HepG2 (cell line): ENCODE measurements around the gene TSPYL1. TPM values are rescaled to one million over a fixed set of nuclear protein-coding genes. Genes with fewer than 3 reads are reported as not detected.

Experiments used
- ATAC-seq: fragments of 200-7000 bp; cut with Tn5 transposase; 3 replicates; pipeline ENCODE4 v1.9.1; 2020; ENCODE audit warnings: mild to moderate bottlenecking, moderate library complexity
- BruUV-seq: library from RNA; stranded (reverse); fragments of 400-500 nt; replicated peaks from 2 replicates; lab custom pipeline; 2021; lab: Mats Ljungman, UMichigan
- CTCF ChIA-PET: fragments of 300-600 bp; formaldehyde crosslinking; extraction: SDS; loops from one replicate; lab custom pipeline; 2021; ENCODE audit warnings: low total read pairs, inconsistent platforms, low intra/inter-chr PET ratio; lab: Yijun Ruan, JAX
- POLR2A ChIA-PET: fragments of 350-600 bp; sonication (Branson Sonifier 250); formaldehyde crosslinking; loops from one replicate; lab custom pipeline; 2020; ENCODE audit warnings: antibody characterized with exemption, inconsistent platforms; lab: Yijun Ruan, JAX
- DNase-seq: peaks from one replicate; pipeline ENCODE4 v3.0.0-alpha.2; 2015; ENCODE audit warnings: low spot score
- FAIRE-seq: peaks from 3 replicates; lab custom pipeline; 2011; peaks lifted over from hg19 to GRCh38; lab: Jason Lieb, UNC
- H2AFZ ChIP-seq: one replicate; pipeline ENCODE4 v1.6.1; 2011; ENCODE audit warnings: low read length, inconsistent platforms
- H3K27ac ChIP-seq: fragments of 300-600 bp; 3 replicates; pipeline ENCODE4 v1.8.0; 2011; ENCODE audit warnings: mixed run types, mild to moderate bottlenecking, mixed read lengths, low read length, inconsistent platforms; ENCODE audit not compliant: insufficient read depth; ENCODE audit errors: extremely low read length
- H3K27me3 ChIP-seq, 2 experiments: fragments of 200-600 bp in 1 of 2; 2 replicates in 1 of 2; 3 replicates in 1 of 2; pipeline versions ENCODE4 v1.6.0 to v1.8.0; 2011; ENCODE audit warnings: low read length in 2 of 2, mild to moderate bottlenecking in 2 of 2, moderate library complexity in 2 of 2, inconsistent platforms in 1 of 2; ENCODE audit not compliant: insufficient read depth in 2 of 2, control insufficient read depth in 1 of 2
- H3K36me3 ChIP-seq, 2 experiments: fragments of 200-600 bp in 1 of 2; replicated peaks in 1 of 2; 2 replicates in 1 of 2; 3 replicates in 1 of 2; pipeline versions ENCODE4 v1.5.1 to v1.8.0; 2011; ENCODE audit warnings: low read length in 2 of 2, inconsistent platforms in 1 of 2; ENCODE audit not compliant: insufficient read depth in 2 of 2, control insufficient read depth in 1 of 2
- H3K4me1 ChIP-seq: 2 replicates; pipeline ENCODE4 v1.5.1; 2012; ENCODE audit warnings: low read length, inconsistent platforms; ENCODE audit not compliant: insufficient read depth
- H3K4me2 ChIP-seq: 2 replicates; pipeline ENCODE4 v1.6.0; 2011; ENCODE audit warnings: low read depth, low read length, inconsistent platforms
- H3K4me3 ChIP-seq, 3 experiments: fragments of 200-600 bp in 1 of 3; sonication (generic), shearing (Covaris generic) in 1 of 3; replicated peaks in 1 of 3; 2 replicates each; pipeline ENCODE4 v1.5.1; 2011 to 2016; ENCODE audit warnings: low read length in 3 of 3, inconsistent platforms in 2 of 3, low read depth in 2 of 3, mild to moderate bottlenecking in 2 of 3, control low read depth in 1 of 3, mixed read lengths in 1 of 3; ENCODE audit not compliant: insufficient read depth in 1 of 3
- H3K79me2 ChIP-seq: one replicate; pipeline ENCODE4 v1.6.1; 2011; ENCODE audit warnings: low read length, inconsistent platforms; ENCODE audit not compliant: insufficient read depth
- H3K9ac ChIP-seq: 2 replicates; pipeline ENCODE4 v1.6.0; 2011; ENCODE audit warnings: mild to moderate bottlenecking, low read depth, low read length, inconsistent platforms; ENCODE audit not compliant: insufficient read depth
- H3K9me3 ChIP-seq: 2 replicates; pipeline ENCODE4 v1.5.1; 2012; ENCODE audit warnings: mild to moderate bottlenecking, low read length
- H4K20me1 ChIP-seq: 2 replicates; pipeline ENCODE4 v1.6.0; 2011; ENCODE audit warnings: inconsistent platforms, mild to moderate bottlenecking, low read length, moderate library complexity; ENCODE audit not compliant: insufficient read depth
- CBFB ChIP-seq: sonication (generic); formaldehyde crosslinking; IDR thresholded peaks from 2 replicates; pipeline ENCODE4 v1.4.0; 2020; ENCODE audit warnings: missing genetic modification reagents
- MNT ChIP-seq: fragments of 450-650 bp; IDR thresholded peaks from 2 replicates; pipeline ENCODE4 v1.6.1; 2016
- NFE2L1 ChIP-seq: sonication (generic); formaldehyde crosslinking; IDR thresholded peaks from 2 replicates; pipeline ENCODE4 v1.4.0; 2020; ENCODE audit warnings: missing genetic modification reagents, mild to moderate bottlenecking, borderline replicate concordance
- SNAPC5 ChIP-seq: sonication (generic); formaldehyde crosslinking; IDR thresholded peaks from 2 replicates; pipeline ENCODE4 v1.8.1; 2023; ENCODE audit warnings: mild to moderate bottlenecking, missing genetic modification reagents, borderline replicate concordance
- TERF1 ChIP-seq: sonication (generic); formaldehyde crosslinking; IDR thresholded peaks from 2 replicates; pipeline ENCODE4 v1.8.0; 2022; ENCODE audit warnings: mild to moderate bottlenecking, missing genetic modification reagents, moderate library complexity
- ZNF672 ChIP-seq: sonication (generic); formaldehyde crosslinking; IDR thresholded peaks from 2 replicates; pipeline ENCODE4 v1.8.1; 2022; ENCODE audit warnings: missing genetic modification reagents
- ZSCAN29 ChIP-seq: sonication (generic); formaldehyde crosslinking; conservative IDR thresholded peaks from 2 replicates; pipeline ENCODE4 v1.4.0; 2020; ENCODE audit warnings: mild to moderate bottlenecking, missing genetic modification reagents
- WGBS: methylation state at CpG from one replicate; pipeline ENCODE4 v1.1.6; 2017; ENCODE audit warnings: low lambda C conversion rate; 5-methylcytosine and 5-hydroxymethylcytosine counted together
- in situ Hi-C: cut with HindIII; loops from 2 replicates; pipeline ENCODE4 v1.10.0; 2017; ENCODE audit warnings: low pct_unique_long_range_greater_than_20kb; ENCODE audit not compliant: extremely low pct_ligation_motif_present
- intact Hi-C: fragments of 100-400 bp; cut with micrococcal nuclease; formaldehyde crosslinking; loops from one replicate; pipeline ENCODE4 v1.10.0; 2022; ENCODE audit not compliant: unreplicated experiment
- polyA plus RNA-seq, 8 experiments: library from polyadenylated mRNA; depleted of rRNA in 3 of 8; stranded (reverse) in 7 of 8; unstranded in 1 of 8; fragments of >200 nt; fragmentation: Illumina TruSeq in 4 of 8; extraction: Trizol in 4 of 8; gene quantifications; 2 replicates each; pipeline versions ENCODE4 v1.2.1 to v1.2.3, GENCODE V29; 2011 to 2016; ENCODE audit warnings: low read depth in 4 of 8, missing spikeins in 1 of 8, mixed read lengths in 1 of 8; ENCODE audit not compliant: insufficient read depth in 1 of 8
- total RNA-seq, 5 experiments: library from RNA; depleted of rRNA; stranded (reverse); fragments of >200 nt; fragmentation: Illumina TruSeq; extraction: Trizol; gene quantifications; 2 replicates each; pipeline ENCODE4 v1.2.3, GENCODE V29; 2016; ENCODE audit warnings: low read depth in 1 of 5

Gene TSPYL1
- total and polyA plus RNA-seq, 2 of the 13 experiments (the other 11 are each of a cell fraction or from before 2014, with no cell fraction given) = 28.3 to 93.0 TPM

GRCh38 chr6:116307001-116307400 lies 27.3 kb upstream of the TSPYL1 start:
- 9% methylated on average over 1 of the region's 1 CpG for WGBS
- no peak overlapping the region for H3K27ac ChIP-seq
- ATAC-seq (peak; percentile 80), DNase-seq (no peak), FAIRE-seq (peak; percentile 30)
- H3K4me3 ChIP-seq = no peak overlapping the region
- no peak overlapping the region for H3K4me2 ChIP-seq
- H3K27me3 ChIP-seq = no peaks in the 10 kb centered on the region; a peak in 1 of 5 replicates
- ChIA-PET CTCF (no interaction called here), POLR2A (no interaction called here)
- no peak overlapping the region for H3K9ac ChIP-seq
- H2AFZ ChIP-seq = no peak overlapping the region
- BruUV-seq = no TSS peak
- in situ Hi-C loops (no loop called here), intact Hi-C loops (no loop called here)
- H3K79me2 ChIP-seq = no peaks in the 10 kb centered on the region
- H3K9me3 ChIP-seq = no peaks in the 10 kb centered on the region
- H3K36me3 ChIP-seq = no peaks in the 10 kb centered on the region
- peaks cover 19% of the 10 kb centered on the region for H3K4me1 ChIP-seq
- H4K20me1 ChIP-seq = no peaks in the 10 kb centered on the region
- TF ChIP-seq CBFB = no peak
- TF ChIP-seq MNT = no peak
- TF ChIP-seq TERF1 (CRISPR knock-in tag) = no peak
- no peak for TF ChIP-seq ZNF672 (CRISPR knock-in tag)
- TF ChIP-seq NFE2L1 (CRISPR knock-in tag) = no peak
- TF ChIP-seq SNAPC5 = no peak
- TF ChIP-seq ZSCAN29 (CRISPR knock-in tag) = no peak
